Fibroblast of skin of abdomen (primary cell): Measurements from ENCODE around the gene ACSM6. TPM values are rescaled to one million over a fixed set of nuclear protein-coding genes. Genes with fewer than 3 reads are reported as not detected.
"Not testable (repeated sequence)": the region's sequence is repeated elsewhere in the genome, so short reads cannot be mapped to it uniquely, and the experiment has no call there.

Experiments used
- DNase-seq: peaks from one replicate; pipeline ENCODE4 v3.0.0-alpha.2; 2013
- polyA plus RNA-seq, 2 experiments: library from polyadenylated mRNA; unstranded; fragments of 120-200 nt; gene quantifications; one replicate each; pipeline ENCODE4 v1.2.1, GENCODE V29; 2013; ENCODE audit not compliant: insufficient read length in 2 of 2

ACSM6 gene, protein sequence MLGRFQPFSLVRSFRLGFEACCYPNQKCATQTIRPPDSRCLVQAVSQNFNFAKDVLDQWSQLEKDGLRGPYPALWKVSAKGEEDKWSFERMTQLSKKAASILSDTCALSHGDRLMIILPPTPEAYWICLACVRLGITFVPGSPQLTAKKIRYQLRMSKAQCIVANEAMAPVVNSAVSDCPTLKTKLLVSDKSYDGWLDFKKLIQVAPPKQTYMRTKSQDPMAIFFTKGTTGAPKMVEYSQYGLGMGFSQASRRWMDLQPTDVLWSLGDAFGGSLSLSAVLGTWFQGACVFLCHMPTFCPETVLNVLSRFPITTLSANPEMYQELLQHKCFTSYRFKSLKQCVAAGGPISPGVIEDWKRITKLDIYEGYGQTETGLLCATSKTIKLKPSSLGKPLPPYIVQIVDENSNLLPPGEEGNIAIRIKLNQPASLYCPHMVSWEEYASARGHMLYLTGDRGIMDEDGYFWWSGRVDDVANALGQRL
- polyA plus RNA-seq (2013, experiment 1 of 2; ENCODE audit: insufficient read length): not detected
- not detected for polyA plus RNA-seq (2013, experiment 2 of 2; ENCODE audit: insufficient read length)

DNA sequence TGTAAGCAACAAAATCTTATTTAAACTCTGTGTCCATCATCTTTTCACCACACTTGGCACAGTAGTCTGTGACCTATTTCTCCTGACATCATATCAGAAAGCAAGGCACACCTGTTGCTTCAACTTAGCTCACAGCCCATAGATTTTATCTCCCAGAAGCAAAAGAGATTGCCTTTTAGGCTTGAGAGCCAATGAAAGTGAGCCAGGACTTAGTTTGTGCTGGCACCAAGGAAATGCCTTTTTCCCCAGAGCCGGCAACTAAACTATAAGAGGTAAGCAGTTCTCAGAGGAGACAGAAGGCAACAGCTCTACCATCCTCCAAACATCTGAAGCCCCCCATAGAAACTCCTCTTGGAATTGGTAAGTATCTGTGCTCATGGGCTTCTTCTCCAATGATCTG, at the start of gene ACSM6:
Gene ACSM6 (plus strand): TSS at position 295 of the 400 bp plus-strand sequence. CDS start 248 bp downstream, outside the sequence.
- no peak for DNase-seq

DNA sequence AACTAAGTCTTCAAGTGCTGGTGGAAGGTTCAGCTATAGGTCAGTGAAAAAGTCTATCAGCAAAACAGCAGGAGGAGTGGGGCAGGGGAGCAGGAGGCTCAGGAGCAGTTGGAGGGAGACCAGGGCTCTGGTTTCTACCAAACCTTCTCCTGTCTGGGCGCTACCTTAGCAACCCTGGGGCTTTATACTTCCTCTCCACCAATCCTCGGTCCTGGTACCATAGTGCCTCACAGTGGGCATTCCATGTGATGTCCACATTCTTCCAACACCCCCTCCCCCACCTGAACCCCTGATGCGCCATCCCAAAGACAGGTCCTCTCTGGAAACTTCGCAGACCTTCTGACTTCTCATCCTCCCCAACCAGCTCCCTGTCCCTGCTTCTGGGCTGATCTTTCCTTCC, 25.3 kb upstream of the ACSM6 start:
- DNase-seq: no peak

DNA sequence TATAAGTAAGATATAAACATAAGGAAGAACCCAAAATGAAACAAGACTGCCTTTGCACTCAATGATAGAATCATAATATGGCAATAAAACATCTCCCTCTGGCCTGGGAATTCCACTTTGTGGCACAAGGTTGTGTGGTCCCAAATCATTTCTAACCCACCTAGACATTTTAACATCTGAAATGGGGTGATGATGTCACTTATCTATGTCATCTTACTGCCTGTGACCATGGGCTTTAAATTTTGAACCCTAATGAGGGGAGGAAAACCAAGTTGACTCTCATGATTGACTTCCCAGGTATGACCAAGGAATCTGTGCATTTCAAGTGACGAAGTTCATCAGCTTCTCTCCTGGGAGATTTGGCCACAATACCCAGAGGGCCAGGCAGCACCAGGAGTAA, 24.5 kb upstream of the ACSM6 start:
- DNase-seq: no peak

DNA sequence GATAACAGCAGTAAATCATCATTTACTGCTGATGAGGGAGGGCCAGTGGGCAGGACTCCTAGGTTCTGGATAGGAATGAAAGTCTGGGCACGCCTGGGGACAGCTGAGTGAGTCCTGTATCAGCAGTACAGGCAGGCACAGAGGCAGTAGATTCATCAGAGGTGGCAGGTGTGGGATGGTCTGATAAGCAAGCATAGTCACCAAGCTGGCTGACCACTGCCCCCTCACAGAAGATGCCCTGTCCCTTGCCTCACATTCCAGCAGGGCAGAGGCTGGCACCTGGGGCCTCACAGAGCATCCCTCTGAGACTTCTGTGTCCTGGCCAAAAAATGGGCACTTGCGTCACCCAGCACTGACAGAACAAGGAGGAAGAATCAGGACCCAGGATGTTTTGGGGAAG, 23.2 kb upstream of the ACSM6 start:
- DNase-seq: no peak

DNA sequence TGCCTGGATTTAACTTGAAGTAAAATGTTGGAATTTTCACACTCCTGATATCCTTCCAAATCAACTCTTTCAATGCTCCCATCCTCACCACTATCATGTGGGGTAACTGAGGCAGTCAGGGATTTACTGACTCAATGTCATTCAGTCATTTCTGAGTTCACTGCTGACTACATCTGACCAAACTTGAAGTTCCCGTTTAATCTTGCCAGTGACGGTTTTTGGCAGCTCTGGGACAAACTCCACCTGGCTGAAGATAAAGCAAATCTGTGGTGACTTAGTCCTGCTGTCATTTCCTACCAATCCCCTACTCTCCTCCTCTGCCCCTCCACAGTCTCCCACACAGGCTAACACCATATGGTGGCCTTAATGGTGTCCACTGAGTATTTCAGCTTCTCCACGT, 22.7 kb upstream of the ACSM6 start:
- no peak for DNase-seq

DNA sequence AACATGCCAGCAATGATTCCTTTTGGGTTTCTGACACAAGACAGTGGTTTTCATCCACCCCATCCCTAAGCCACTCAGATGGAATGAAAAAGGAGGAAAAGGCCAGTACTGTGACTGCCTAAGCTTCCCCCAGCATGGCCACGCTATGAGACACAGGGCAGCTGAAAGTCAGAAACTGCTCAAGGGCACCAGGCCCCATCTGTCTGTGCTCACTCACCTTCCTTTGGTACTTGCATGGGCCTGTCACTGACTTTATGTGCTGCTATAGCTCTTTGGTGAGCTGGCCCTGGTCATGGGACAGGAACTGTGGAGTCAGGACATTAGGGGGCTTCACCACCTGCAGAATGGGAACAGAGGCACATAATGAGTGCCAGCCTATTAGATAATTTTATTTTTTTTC, 21.2 kb upstream of the ACSM6 start:
- no peak for DNase-seq

DNA sequence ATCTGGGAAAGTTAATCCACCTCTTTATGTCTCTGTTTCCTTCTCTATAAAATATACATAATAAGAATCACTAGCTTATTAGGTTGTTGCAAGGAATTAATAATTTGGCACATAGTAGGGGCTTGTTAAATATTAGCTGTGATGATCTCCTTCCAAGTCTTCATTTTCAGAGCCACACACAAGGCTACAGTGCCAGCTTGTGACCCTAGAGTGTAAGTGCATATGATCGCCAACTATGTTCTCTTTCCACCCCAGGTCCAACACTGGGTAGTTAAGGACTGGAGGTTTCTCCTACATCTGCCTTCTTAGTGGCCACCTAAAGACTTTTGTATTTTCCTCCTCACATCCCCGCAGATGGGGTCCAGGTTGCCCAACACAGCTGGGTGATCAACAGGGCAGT, 17.9 kb upstream of the ACSM6 start:
- DNase-seq: no peak

DNA sequence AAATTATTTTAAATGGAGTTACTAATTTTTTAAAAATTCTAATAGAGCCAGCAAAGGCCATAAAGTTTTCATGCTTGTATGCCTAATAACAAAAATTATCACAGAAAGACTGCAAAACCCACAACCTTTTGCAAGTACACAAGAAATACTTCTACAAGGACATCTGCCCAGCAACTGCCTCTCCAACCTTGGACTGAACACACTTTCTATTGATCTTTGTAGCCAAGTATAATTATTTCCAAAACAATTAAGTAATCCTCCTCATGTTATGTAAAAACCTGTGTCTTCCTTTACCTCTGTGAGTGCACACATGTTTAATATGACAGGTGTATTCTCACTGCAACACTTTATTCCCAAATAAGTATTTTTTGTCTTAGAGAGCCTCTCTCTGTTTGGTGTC, 16.6 kb upstream of the ACSM6 start:
- DNase-seq: no peak

DNA sequence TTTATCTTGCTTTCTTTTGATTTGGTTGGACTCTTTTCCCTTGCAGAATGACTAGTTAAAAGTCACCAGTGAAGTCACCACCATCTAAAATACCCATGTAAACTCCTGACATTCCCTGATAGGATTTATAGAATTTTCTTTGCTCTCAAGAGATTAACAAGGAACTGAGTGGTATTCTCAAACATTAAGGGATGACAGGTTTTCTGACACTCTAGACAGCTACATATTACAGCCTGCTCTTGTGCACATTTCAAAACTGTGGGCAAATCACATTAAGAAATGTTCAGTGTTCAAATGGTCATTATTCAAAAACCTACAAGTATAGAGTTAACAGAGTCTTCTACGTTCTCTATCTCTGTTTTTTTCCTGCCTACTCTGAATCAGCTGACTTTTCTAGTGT, 15.8 kb upstream of the ACSM6 start:
- no peak for DNase-seq

DNA sequence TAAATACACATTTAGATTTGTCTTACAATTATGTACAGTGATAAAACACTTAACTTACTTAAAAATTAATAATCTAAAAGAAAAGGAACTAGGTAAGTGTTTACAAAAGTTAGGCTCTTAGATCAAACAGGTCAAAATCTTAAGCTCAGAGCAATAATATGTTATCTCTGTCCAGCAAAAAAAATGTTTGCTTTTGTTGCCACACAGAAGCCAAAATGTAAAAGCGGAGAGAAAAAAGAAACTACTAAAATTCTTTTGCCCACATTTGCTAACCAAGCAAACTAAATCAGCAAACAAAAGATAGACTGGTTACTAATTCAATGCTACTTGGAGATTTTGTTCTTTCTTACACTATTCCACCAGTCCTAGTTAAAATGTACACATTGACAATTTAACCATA, 15.2 kb upstream of the ACSM6 start:
- DNase-seq: no peak

DNA sequence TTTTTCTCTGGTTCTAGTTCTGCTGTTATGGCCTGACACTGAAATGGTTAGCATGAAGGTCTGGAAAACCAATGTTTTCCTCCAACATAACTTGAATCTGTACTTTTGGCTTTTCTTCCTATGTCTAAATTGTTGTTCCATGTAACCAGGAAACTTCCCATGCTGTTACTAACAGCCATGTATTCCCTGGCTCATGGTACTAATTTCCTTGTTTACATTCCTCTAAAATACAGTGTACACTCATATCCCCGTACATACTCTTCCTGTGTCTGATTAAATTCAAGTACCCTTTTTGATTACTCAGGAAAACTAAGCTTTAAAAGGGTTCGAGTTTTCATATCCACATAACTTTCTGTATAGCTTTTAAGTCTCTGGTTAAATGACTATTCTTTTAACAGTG, 12.3 kb upstream of the ACSM6 start:
- no peak for DNase-seq

DNA sequence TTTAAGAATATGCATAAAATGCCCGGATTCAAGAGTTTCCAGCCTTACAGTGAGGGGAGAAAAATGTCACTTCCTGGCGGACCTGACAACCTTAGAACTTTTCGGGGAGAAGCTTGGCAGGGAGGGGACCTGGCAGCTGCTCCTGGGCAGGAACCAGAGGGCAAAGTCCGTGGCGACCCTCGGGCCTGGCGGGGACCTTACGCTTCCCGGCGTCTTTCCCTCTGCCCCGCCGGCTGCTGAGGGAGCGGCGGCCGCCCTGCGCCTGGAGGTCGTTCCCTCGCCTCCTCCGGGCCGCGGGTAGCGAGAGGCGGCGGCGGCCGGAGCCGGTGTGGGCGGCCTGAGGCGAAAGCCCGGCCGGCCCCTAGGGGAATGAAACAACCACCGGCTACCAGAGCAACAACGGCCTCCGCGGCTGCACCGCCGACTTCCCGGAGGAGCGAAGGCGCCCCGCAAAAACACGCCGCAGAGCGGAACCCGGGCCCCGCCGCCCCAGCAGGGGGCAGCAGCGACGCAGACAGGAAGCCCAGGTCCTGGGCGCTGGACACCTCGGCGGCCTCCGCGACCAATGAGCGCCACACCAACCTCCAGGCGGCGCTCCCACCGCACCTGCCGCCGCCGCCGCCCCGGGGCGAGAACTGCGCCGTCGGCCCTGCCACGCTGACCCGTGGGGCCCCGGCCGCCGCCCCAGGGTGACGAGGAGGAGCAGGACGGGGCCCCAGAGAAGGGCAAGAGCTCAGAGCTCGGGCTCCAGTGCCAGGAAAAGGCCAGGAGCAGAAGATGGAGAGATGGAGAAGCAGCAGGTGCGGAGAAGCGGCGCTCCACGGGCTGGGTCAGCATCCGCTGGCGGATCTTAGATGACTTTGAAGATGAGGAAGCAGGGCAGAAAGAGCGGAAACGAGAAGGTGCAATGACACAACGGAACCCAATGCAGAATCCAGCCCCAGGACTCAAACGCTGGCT, 10.5 kb upstream of the ACSM6 start:
- DNase-seq: peak; percentile 77

DNA sequence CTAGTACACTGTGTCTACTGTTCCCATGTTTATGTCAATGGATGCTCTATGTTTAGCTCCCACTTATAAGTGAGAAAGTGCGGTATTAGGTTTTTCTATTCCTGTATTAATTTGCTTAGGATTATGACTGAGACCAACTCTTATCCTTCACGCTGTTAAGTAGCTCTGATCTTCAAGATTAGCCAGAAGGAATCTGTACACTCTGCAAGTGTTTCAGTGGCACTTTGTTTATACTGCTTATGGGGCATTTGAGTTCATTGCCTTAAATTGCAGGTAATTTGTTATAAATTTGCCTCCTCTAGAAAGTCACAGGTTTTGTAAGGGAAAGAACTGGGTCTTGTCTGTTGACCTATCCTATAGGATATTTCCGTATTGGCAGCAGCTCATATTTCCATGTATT, 6.4 kb upstream of the ACSM6 start:
- no peak for DNase-seq

DNA sequence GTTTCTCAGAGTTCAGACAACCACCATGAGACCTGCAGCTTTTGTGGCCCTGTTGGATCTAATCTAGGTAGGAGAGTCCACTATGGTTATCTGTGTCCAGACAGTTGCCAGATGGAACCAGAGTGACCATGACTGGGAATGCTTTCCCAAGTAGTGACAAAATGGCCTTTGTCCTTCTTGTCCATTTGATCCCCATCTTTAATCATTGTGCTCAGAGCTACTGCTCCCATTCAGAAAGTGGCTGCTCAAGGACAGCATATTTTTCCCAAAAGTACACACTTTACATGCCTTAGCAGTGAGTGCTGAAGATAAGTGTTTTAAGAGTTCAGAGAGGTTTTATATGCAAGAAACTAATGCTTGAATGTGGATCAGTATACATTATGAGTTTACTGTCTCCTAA, 5.4 kb upstream of the ACSM6 start:
- no peak for DNase-seq

DNA sequence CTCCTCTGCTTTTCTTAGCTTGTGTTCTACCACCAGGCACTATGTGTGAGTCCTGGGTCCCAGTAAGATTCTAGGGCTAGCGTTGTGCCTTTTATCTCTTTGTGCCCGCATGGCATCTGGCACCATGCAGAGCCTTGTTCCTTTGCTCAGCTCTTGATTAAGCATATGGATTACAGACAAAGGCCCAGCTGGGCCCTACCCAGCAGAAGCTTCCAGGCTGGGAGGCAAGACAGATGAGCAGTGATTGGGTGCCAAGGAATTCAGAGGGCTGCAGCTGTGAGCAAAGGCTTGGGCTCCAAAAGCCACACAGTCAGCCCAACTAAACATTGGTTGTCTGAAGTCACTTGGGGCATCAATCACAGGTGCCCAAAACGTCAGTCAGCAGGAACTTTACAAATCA, 2.0 kb downstream of the ACSM6 start:
- no peak for DNase-seq

DNA sequence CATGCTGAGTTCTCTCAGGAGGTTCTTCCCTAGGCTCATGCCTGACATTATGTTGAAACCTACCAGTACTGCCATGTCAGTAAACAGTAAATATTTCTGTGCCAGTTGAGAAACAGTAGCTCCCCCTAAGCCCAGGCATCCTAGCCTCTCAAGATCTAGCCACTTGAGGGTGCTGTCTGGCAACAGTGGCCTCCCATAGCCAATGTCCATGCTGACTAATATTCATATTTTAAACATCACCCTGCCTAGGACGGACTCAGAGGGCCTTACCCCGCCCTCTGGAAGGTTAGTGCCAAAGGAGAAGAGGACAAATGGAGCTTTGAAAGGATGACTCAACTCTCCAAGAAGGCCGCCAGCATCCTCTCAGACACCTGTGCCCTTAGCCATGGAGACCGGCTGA, 7.7 kb downstream of the ACSM6 start:
- peak; percentile 12 for DNase-seq

DNA sequence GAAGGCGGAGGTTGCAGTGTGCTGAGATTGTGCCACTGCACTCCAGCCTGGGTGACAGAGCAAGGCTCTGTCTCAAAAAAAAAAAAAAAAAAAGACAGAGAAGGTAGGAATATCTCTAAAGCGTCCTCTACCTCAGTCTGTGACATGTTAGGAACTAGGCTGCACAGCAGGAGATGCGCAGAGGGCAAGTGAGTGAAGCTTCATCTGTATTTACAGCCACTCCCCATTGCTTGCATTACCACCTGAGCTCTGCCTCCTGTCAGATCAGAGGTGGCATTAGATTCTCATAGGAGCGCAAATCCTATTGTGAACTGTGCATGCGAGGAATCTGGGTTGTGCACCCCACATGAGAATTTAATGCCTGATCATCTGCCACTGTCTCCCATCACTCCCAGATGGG, 8.8 kb downstream of the ACSM6 start:
- not testable (repeated sequence) for DNase-seq

DNA sequence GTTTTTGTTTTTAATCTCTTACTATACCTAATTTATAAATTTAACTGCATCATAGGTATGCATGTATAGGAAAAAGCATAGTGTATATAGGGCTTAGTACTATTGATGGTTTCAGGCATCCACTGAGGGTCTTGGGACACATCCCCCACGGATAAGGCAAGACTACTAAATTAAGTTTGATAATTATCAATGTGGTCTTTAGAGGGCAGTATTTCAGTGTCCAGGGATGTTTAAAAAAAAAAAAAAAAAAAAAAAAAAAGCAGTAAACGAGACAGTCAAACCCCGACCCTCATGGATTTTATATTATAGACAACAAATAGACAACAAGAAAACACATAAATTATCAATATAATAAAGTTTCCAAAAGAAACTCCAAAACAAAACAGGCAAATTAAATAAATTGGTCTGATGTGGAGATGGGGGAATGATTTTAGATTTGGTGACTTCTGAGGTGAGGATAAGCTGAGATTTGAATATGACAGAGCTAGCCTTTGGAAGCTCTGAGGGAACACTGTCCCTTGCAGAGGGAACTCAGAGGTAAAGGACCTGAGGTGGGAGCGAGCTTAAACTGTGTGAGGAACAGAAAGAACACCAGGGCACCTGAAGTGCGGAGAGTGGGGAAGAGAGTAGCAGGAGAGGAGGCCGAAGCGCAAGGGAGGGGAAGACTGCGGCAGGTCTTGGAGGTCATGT, 14.8 kb downstream of the ACSM6 start:
- no peak for DNase-seq

DNA sequence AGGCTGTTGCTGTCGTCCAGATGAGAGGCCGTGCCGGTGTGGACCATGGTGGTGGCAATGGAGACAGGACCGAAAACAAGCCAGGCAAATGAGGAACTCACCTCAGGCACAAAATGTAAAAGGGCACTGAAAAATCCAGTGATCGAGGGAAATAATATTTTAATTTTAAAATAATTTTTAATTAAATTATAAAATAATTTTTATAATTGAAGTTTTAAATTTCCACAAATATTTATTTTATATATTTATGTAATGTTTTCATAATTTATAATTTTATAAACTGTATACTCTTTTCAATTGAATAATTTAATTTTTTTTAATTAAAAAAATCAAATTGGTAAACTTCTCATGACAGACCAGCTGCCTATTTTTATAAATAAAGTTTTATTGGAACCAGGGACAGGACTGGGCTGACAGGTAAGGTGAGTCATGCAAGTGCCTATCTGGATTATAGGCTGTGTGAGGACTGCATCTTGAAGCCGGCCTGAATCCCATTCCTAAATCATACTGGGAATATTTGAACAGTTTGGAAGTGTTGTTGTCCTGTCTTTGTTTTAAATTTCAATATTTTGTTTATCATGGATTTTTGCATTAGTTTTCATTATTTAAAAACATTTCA, 15.6 kb downstream of the ACSM6 start:
- DNase-seq: no peak

DNA sequence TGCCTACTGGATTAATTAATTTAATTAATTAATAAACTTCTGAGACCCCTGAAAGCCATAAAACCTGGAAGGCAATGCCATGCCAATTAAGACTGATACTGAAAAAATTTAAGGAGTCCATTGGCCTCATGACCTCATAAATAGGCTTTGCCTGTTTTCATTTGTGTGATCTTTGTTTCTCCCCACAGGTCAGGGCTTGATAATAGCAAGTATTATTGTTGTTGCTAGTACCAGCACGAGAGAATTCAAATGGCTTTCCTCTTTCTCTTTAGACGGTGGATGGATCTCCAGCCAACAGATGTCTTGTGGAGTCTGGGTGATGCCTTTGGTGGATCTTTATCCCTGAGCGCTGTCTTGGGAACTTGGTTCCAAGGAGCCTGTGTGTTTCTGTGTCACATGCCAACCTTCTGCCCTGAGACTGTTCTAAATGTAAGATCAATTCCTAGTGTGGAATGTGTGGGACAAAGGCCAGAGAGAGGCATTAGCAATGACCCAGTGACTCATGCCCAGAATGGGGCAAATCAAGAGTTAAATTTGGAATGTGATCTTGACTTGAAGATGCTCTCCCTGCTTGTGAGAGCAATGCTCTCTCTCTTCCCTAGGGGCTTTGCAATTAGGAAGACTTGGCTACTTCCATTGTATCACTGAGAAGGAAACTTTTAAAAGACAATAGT, 17.7 kb downstream of the ACSM6 start:
- peak; percentile 17 for DNase-seq

DNA sequence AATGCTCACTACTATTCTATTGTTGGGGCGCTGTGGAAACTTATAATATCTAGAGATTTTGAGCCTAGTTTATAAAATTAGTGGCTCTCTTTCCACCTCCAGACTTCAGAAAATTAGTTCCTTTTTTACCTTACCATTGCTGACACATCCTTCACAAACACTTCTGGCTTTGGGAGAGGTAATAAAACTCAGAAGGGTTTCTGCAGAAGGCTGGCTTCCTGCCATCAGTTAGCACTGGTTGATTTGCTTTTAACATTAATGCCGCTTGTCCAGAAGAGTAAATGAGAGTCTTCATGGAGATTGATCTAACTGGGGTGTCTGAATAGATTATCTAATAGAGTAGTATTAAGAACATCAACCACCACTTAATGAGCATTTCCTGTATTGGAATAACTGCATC, 20.3 kb downstream of the ACSM6 start:
- no peak for DNase-seq

DNA sequence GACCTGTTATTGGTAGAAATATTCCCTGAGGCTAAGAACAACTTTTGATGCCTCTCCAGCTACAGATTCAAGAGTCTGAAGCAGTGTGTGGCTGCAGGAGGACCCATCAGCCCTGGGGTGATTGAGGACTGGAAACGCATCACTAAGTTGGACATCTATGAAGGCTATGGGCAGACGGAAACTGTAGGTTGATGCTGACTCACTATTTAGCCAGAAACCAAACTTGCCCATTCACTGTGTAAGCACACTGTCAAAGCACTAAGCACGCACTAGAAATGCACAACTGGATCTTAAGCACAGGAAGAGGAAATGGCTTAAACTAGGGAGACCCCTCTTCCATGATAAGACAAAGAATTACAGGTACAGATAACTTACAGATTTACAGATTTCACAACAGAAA, 20.8 kb downstream of the ACSM6 start:
- peak; percentile 18 for DNase-seq
